Stomach (tissue), 9 donors: ENCODE results near the gene OR51B6. TPM values are rescaled to one million over a fixed set of nuclear protein-coding genes. Genes with fewer than 3 reads are reported as not detected.

Experiments
- DNase-seq, 2 donors: peaks; one replicate each; pipeline versions ENCODE4 v3.0.0 to v3.0.0-alpha.2; 2013 to 2019
- H3K27ac ChIP-seq, 5 donors: fragments of 200-600 bp in 4 of 5; sonication (generic) in 4 of 5; one replicate each; pipeline ENCODE4 v1.5.1; 2013 to 2019; ENCODE audit warnings: mild to moderate bottlenecking in 1 of 5, moderate library complexity in 1 of 5
- H3K27me3 ChIP-seq, 3 donors: fragments of 200-600 bp; sonication (generic); one replicate each; pipeline ENCODE4 v1.5.1; 2017 to 2019; ENCODE audit warnings: mixed run types in 1 of 3
- H3K36me3 ChIP-seq, 4 donors: fragments of 200-600 bp; sonication (generic); 1 replicate in 3 of 4; 2 replicates in 1 of 4; pipeline ENCODE4 v1.5.1; 2016 to 2019
- H3K4me1 ChIP-seq, 4 donors: fragments of 200-600 bp; sonication (generic); one replicate each; pipeline ENCODE4 v1.5.1; 2016 to 2019
- H3K4me3 ChIP-seq, 4 donors: fragments of 200-600 bp; sonication (generic) in 3 of 4; one replicate each; pipeline ENCODE4 v1.5.1; 2016 to 2019; ENCODE audit warnings: mild to moderate bottlenecking in 1 of 4
- H3K9me3 ChIP-seq, 4 donors: fragments of 200-600 bp; sonication (generic); one replicate each; pipeline ENCODE4 v1.5.1; 2016 to 2019
- CTCF ChIP-seq, 7 experiments: fragments of 450-650 bp in 4 of 7; fragments of 200-600 bp in 3 of 7; sonication (generic) in 3 of 7; IDR thresholded peaks; one replicate each; pipeline ENCODE4 v1.5.1; 2016 to 2019; ENCODE audit warnings: antibody characterized with exemption in 7 of 7, control low read depth in 2 of 7, mild to moderate bottlenecking in 1 of 7
- EP300 ChIP-seq: sonication (generic); formaldehyde crosslinking; IDR thresholded peaks from one replicate; pipeline ENCODE4 v1.6.1; 2017; ENCODE audit warnings: antibody characterized with exemption
- POLR2A ChIP-seq, 4 donors: fragments of 450-650 bp; IDR thresholded peaks; one replicate each; pipeline ENCODE4 v1.6.1; 2016; ENCODE audit warnings: antibody characterized with exemption in 4 of 4, control low read depth in 2 of 4, mild to moderate bottlenecking in 1 of 4, moderate library complexity in 1 of 4
- POLR2AphosphoS5 ChIP-seq, 3 donors: sonication (generic); formaldehyde crosslinking; IDR thresholded peaks; one replicate each; pipeline ENCODE4 v1.6.1; 2016; ENCODE audit warnings: antibody characterized with exemption in 3 of 3
- WGBS, 5 donors: extraction: QIAGEN DNeasy Blood & Tissue Kit in 3 of 5; methylation state at CpG; one replicate each; pipeline versions ENCODE4 v1.1.5 to v1.1.7; 2013 to 2018; 5-methylcytosine and 5-hydroxymethylcytosine counted together
- intact Hi-C: fragments of 100-400 bp; cut with DNase I; formaldehyde crosslinking; loops from one replicate; pipeline ENCODE4 v1.15.1; 2023; ENCODE audit warnings: low total_unique reads
- polyA plus RNA-seq, 3 donors: library from polyadenylated mRNA; stranded (reverse); fragments of 200-250 nt; gene quantifications; one replicate each; pipeline ENCODE4 v1.2.3, GENCODE V29; 2013
- small RNA-seq, 4 donors: library from RNA; depleted of rRNA; stranded (forward); fragments of <200 nt; gene quantifications; one replicate each; pipeline ENCODE3, GENCODE V24; 2016
- total RNA-seq, 5 donors: library from RNA; depleted of rRNA; stranded (reverse); fragments of >200 nt; gene quantifications; one replicate each; pipeline versions ENCODE4 v1.1.0 to v1.2.3, GENCODE V29; 2014 to 2016
- donor health status: healthy with polysubstance abuse.
- donor health status: Bipolar disorder and iron deficiency.
- donor health status: healthy.

Gene OR51B6
- total and polyA plus RNA-seq, 8 donors: not detected

- H3K4me1 ChIP-seq: no peaks in the 10 kb centered on the region
- H3K27ac ChIP-seq: no peak overlapping the region
- H3K36me3 ChIP-seq: no peaks in the 10 kb centered on the region
- no peak for TF ChIP-seq POLR2AphosphoS5 (IDR thresholded peaks at IDR 0.05)
- TF ChIP-seq CTCF (IDR thresholded peaks at IDR 0.05): no peak
- TF ChIP-seq EP300: no peak
- TF ChIP-seq POLR2A (IDR thresholded peaks at IDR 0.05): no peak
- no peaks in the 10 kb centered on the region for H3K27me3 ChIP-seq
- no peak for DNase-seq
- H3K4me3 ChIP-seq: no peak overlapping the region
- H3K9me3 ChIP-seq: no peaks in the 10 kb centered on the region
- WGBS, 5 donors: 69 to 86% (median 75%) methylated on average over 2 of the region's 2 CpGs
- intact Hi-C loops: no loop called here
Observed at GRCh38 chr11:5390210-5390609, 38.9 kb downstream of the OR51B6 start.

- H3K27ac ChIP-seq: no peak overlapping the region
- intact Hi-C loops: no loop called here
Observed at GRCh38 chr11:5394091-5394490, 42.8 kb downstream of the OR51B6 start.

GRCh38 chr11:5398936-5399335, 47.6 kb downstream of the OR51B6 start:
- DNase-seq: no peak
- TF ChIP-seq CTCF (IDR thresholded peaks at IDR 0.05): no peak
- TF ChIP-seq EP300: no peak
- no peak for TF ChIP-seq POLR2A (IDR thresholded peaks at IDR 0.05)
- no peak for TF ChIP-seq POLR2AphosphoS5 (IDR thresholded peaks at IDR 0.05)
- intact Hi-C loops: no loop called here
- H3K9me3 ChIP-seq: no peaks in the 10 kb centered on the region
- H3K4me1 ChIP-seq: no peaks in the 10 kb centered on the region
- H3K36me3 ChIP-seq: no peaks in the 10 kb centered on the region
- no peak overlapping the region for H3K27ac ChIP-seq
- no peak overlapping the region for H3K4me3 ChIP-seq
- H3K27me3 ChIP-seq: no peaks in the 10 kb centered on the region

More at GRCh38 chr11:5394091-5394490, 42.8 kb downstream of the OR51B6 start:
- Histone ChIP-seq H3K4me3 (no peak overlapping the region), H3K27me3 (no peaks in the 10 kb centered on the region), H3K36me3 (no peaks in the 10 kb centered on the region), H3K4me1 (no peaks in the 10 kb centered on the region), H3K9me3 (no peaks in the 10 kb centered on the region)
- no peak for TF ChIP-seq POLR2A (IDR thresholded peaks at IDR 0.05)
- no peak for TF ChIP-seq POLR2AphosphoS5 (IDR thresholded peaks at IDR 0.05)
- no peak for TF ChIP-seq EP300
- TF ChIP-seq CTCF (IDR thresholded peaks at IDR 0.05): no peak
- DNase-seq: no peak

Small RNA genes lying within 50 kb of the gene (small RNA-seq; reads per million reads assigned to genes)
- 0 reads per million in 4 donors for gene AC104389.3

Other genes with a start within 250 kb of the OR51B6 start
- gene OR52A5, start 213.2 kb upstream of the OR51B6 start, total RNA-seq: under 1 TPM in 1 of 5 donors, not detected in 4; 0.18 TPM
- gene OR52A5, start 213.2 kb upstream of the OR51B6 start, polyA plus RNA-seq: not detected
- gene OR52A1, start 196.8 kb upstream of the OR51B6 start, total RNA-seq: not detected
- gene OR52A1, start 196.8 kb upstream of the OR51B6 start, polyA plus RNA-seq: not detected
- not detected for gene OR51V1, start 150.8 kb upstream of the OR51B6 start, total RNA-seq
- not detected for gene OR51V1, start 150.8 kb upstream of the OR51B6 start, polyA plus RNA-seq
- gene HBB, start 124.4 kb upstream of the OR51B6 start, total RNA-seq: 1,000 to 10,000 TPM in 1 of 5 donors, 100 to 1,000 TPM in 1, 10 to 100 TPM in 1, 1 to 10 TPM in 2; 2.9 to 1,619 (median 29.5) TPM
- gene HBB, start 124.4 kb upstream of the OR51B6 start, polyA plus RNA-seq: 10 to 100 TPM in 2 of 3 donors, 1 to 10 TPM in 1; 3.1 to 15.1 (median 13.0) TPM
- 1 to 10 TPM in 1 of 5 donors, not detected in 4; 4.8 TPM for gene HBD, start 117.0 kb upstream of the OR51B6 start, total RNA-seq
- under 1 TPM in 1 of 3 donors, not detected in 2; 0.20 TPM for gene HBD, start 117.0 kb upstream of the OR51B6 start, polyA plus RNA-seq
- 1 to 10 TPM in 1 of 5 donors, not detected in 4; 6.2 TPM for gene HBG1, start 101.7 kb upstream of the OR51B6 start, total RNA-seq
- not detected for gene HBG1, start 101.7 kb upstream of the OR51B6 start, polyA plus RNA-seq
- gene HBG2, start 96.7 kb upstream of the OR51B6 start, total RNA-seq: 1,000 to 10,000 TPM in 1 of 5 donors, not detected in 4; 1,854 TPM
- gene HBG2, start 96.7 kb upstream of the OR51B6 start, polyA plus RNA-seq: under 1 TPM in 1 of 3 donors, not detected in 2; 0.75 TPM
- gene HBE1, start 81.6 kb upstream of the OR51B6 start, total RNA-seq: 1 to 10 TPM in 1 of 5 donors, not detected in 4; 1.3 TPM
- not detected for gene HBE1, start 81.6 kb upstream of the OR51B6 start, polyA plus RNA-seq
- gene OR51B4, start 49.6 kb upstream of the OR51B6 start, total RNA-seq: not detected
- gene OR51B4, start 49.6 kb upstream of the OR51B6 start, polyA plus RNA-seq: not detected
- gene OR51B2, start 27.2 kb upstream of the OR51B6 start, total RNA-seq: under 1 TPM in 1 of 5 donors, not detected in 4; 0.92 TPM
- gene OR51B2, start 27.2 kb upstream of the OR51B6 start, polyA plus RNA-seq: not detected
- 1 to 10 TPM in 1 of 5 donors, under 1 TPM in 1, not detected in 3; 0.92 to 1.2 TPM for gene OR51B5, start 8.0 kb upstream of the OR51B6 start, total RNA-seq
- gene OR51B5, start 8.0 kb upstream of the OR51B6 start, polyA plus RNA-seq: not detected
- not detected for gene OR51M1, start 32.3 kb downstream of the OR51B6 start, total RNA-seq
- gene OR51M1, start 32.3 kb downstream of the OR51B6 start, polyA plus RNA-seq: not detected
- not detected for gene OR51Q1, start 70.6 kb downstream of the OR51B6 start, total RNA-seq
- not detected for gene OR51Q1, start 70.6 kb downstream of the OR51B6 start, polyA plus RNA-seq
- not detected for gene OR51I1, start 90.0 kb downstream of the OR51B6 start, total RNA-seq
- not detected for gene OR51I1, start 90.0 kb downstream of the OR51B6 start, polyA plus RNA-seq
- gene OR51I2, start 97.8 kb downstream of the OR51B6 start, total RNA-seq: not detected
- gene OR51I2, start 97.8 kb downstream of the OR51B6 start, polyA plus RNA-seq: not detected
- gene OR52D1, start 137.2 kb downstream of the OR51B6 start, total RNA-seq: not detected
- gene OR52D1, start 137.2 kb downstream of the OR51B6 start, polyA plus RNA-seq: not detected
- 1 to 10 TPM in 1 of 5 donors, not detected in 4; 1.1 TPM for gene UBQLN3, start 158.4 kb downstream of the OR51B6 start, total RNA-seq
- gene UBQLN3, start 158.4 kb downstream of the OR51B6 start, polyA plus RNA-seq: not detected
- gene UBQLNL, start 165.2 kb downstream of the OR51B6 start, total RNA-seq: under 1 TPM in 1 of 5 donors, not detected in 4; 0.92 TPM
- under 1 TPM; 0.12 to 0.80 (median 0.31) TPM for gene UBQLNL, start 165.2 kb downstream of the OR51B6 start, polyA plus RNA-seq
- 10 to 100 TPM in 1 of 5 donors, 1 to 10 TPM in 1, under 1 TPM in 1, not detected in 2; 0.58 to 21.0 (median 1.3) TPM for gene OR52H1, start 197.0 kb downstream of the OR51B6 start, total RNA-seq
- gene OR52H1, start 197.0 kb downstream of the OR51B6 start, polyA plus RNA-seq: not detected
- gene OR52B6, start 229.4 kb downstream of the OR51B6 start, total RNA-seq: not detected
- gene OR52B6, start 229.4 kb downstream of the OR51B6 start, polyA plus RNA-seq: not detected
- gene TRIM6, start 245.1 kb downstream of the OR51B6 start, total RNA-seq: 10 to 100 TPM in 1 of 5 donors, 1 to 10 TPM in 1, under 1 TPM in 1, not detected in 2; 0.87 to 10.3 (median 2.6) TPM
- gene TRIM6, start 245.1 kb downstream of the OR51B6 start, polyA plus RNA-seq: 1 to 10 TPM; 1.1 to 2.3 (median 1.2) TPM